ENCODE measurements around the gene A2M. TPM values are rescaled to one million over a fixed set of nuclear protein-coding genes. Genes with fewer than 3 reads are reported as not detected.

Gene A2M
- total and polyA plus RNA-seq, 10 donors = 28.9 to 975 (median 409) TPM

- Histone ChIP-seq H3K9me3 (no peaks in the 10 kb centered on the region), H3K4me3 (peak overlapping the region; percentile 54 to 86 (median 69)), H3K4me1 (peaks cover 0 to 34% (median 16%) of the 10 kb centered on the region in 6 donors), H3K36me3 (peaks cover 0 to 43% (median 22%) of the 10 kb centered on the region in 6 donors), H3K27ac (peak overlapping the region; percentile 81 to 96 (median 89)), H3K27me3 (replicated peaks in 1 of 7) (peaks cover 0 to 17% (median 7%) of the 10 kb centered on the region in 7 donors)
- intact Hi-C loops (cut with DNase I; ENCODE audit: low total_unique reads) = no loop called here
- peak; percentile 80 for DNase-seq
- peak; percentile 85 to 89 (median 88) for TF ChIP-seq POLR2AphosphoS5 (IDR thresholded peaks at IDR 0.05)
- TF ChIP-seq POLR2A (IDR thresholded peaks at IDR 0.05) = peak in 1 of 3 donors; percentile 49
- TF ChIP-seq CTCF (IDR thresholded peaks at IDR 0.05 in 8 of 11, conservative IDR thresholded peaks at IDR 0.05 in 3 of 11) = no peak
- WGBS, 5 donors = 30 to 44% (median 35%) methylated on average over 27 to 45 of the region's 45 CpGs
Measured at GRCh38 chr12:9064815-9065606, 50.7 kb downstream of the A2M start.

GRCh38 chr12:9064201-9064814 is 51.4 kb downstream of the A2M start:
- Histone ChIP-seq H3K27ac (peak overlapping the region; percentile 81 to 96 (median 89)), H3K27me3 (replicated peaks in 1 of 7) (peaks cover 0 to 17% (median 7%) of the 10 kb centered on the region in 7 donors), H3K9me3 (no peaks in the 10 kb centered on the region), H3K4me3 (peak overlapping the region; percentile 54 to 86 (median 69)), H3K4me1 (peaks cover 0 to 34% (median 16%) of the 10 kb centered on the region in 6 donors), H3K36me3 (peaks cover 0 to 36% (median 17%) of the 10 kb centered on the region in 6 donors)
- intact Hi-C loops (cut with DNase I; ENCODE audit: low total_unique reads) = no loop called here
- peak; percentile 87 for DNase-seq
- WGBS, 5 donors = 2 to 10% (median 5%) methylated on average over 24 to 51 of the region's 51 CpGs
- TF ChIP-seq CTCF (IDR thresholded peaks at IDR 0.05 in 8 of 11, conservative IDR thresholded peaks at IDR 0.05 in 3 of 11) = peak in 7 of 11 experiments; percentile 26 to 55 (median 38)
- peak; percentile 61 to 81 (median 62) for TF ChIP-seq POLR2AphosphoS5 (IDR thresholded peaks at IDR 0.05)
- TF ChIP-seq POLR2A (IDR thresholded peaks at IDR 0.05) = no peak

GRCh38 chr12:9052610-9053009 is 63.1 kb downstream of the A2M start:
- no peak overlapping the region for H3K27ac ChIP-seq
- WGBS, 5 donors = 75 to 94% (median 90%) methylated on average over 1 of the region's 1 CpG
- TF ChIP-seq POLR2AphosphoS5 (IDR thresholded peaks at IDR 0.05) (no peak), POLR2A (IDR thresholded peaks at IDR 0.05) (no peak), CTCF (IDR thresholded peaks at IDR 0.05 in 8 of 11, conservative IDR thresholded peaks at IDR 0.05 in 3 of 11) (no peak)
- H3K9me3 ChIP-seq = no peaks in the 10 kb centered on the region
- H3K4me1 ChIP-seq = peaks cover 0 to 10% (median 0%) of the 10 kb centered on the region in 6 donors
- H3K27me3 ChIP-seq (replicated peaks in 1 of 7) = no peaks in the 10 kb centered on the region
- no peaks in the 10 kb centered on the region for H3K36me3 ChIP-seq
- intact Hi-C loops (cut with DNase I; ENCODE audit: low total_unique reads) = no loop called here
- H3K4me3 ChIP-seq = no peak overlapping the region
- DNase-seq = no peak

- H3K27ac ChIP-seq = no peak overlapping the region
- H3K4me1 ChIP-seq = peaks cover 0 to 15% (median 0%) of the 10 kb centered on the region in 6 donors
- H3K36me3 ChIP-seq = no peaks in the 10 kb centered on the region
- no peaks in the 10 kb centered on the region for H3K9me3 ChIP-seq
- intact Hi-C loops (cut with DNase I; ENCODE audit: low total_unique reads) = no loop called here
- DNase-seq = no peak
- H3K4me3 ChIP-seq = no peak overlapping the region
- TF ChIP-seq POLR2A (IDR thresholded peaks at IDR 0.05) (no peak), POLR2AphosphoS5 (IDR thresholded peaks at IDR 0.05) (peak in 1 of 3 donors; percentile 23), CTCF (IDR thresholded peaks at IDR 0.05 in 8 of 11, conservative IDR thresholded peaks at IDR 0.05 in 3 of 11) (no peak)
- H3K27me3 ChIP-seq (replicated peaks in 1 of 7) = no peaks in the 10 kb centered on the region
- 37 to 58% (median 51%) methylated on average over 4 to 6 of the region's 6 CpGs for WGBS, 5 donors
Measured at GRCh38 chr12:9051158-9051550, 64.6 kb downstream of the A2M start.

All from spleen (tissue), 11 donors.